GM21529 (cell line): ENCODE data around the gene MRPS15.
"Not testable (repeated sequence)": the region's sequence is repeated elsewhere in the genome, so short reads cannot be mapped to it uniquely, and the experiment has no call there.

Experiments used
- ATAC-seq: cut with Tn5 transposase; IDR thresholded peaks from one replicate; pipeline ENCODE4 v1.9.1; 2021; ENCODE audit not compliant: unreplicated experiment

Gene MRPS15

GRCh38 chr1:36463803-36464604, at the start of gene MRPS15:
MRPS15 (minus strand) TSS chr1:36464384; CDS start chr1:36464275, 109 bp downstream.
- ATAC-seq, result peak; percentile 93

GRCh38 chr1:36512842-36513241, 48.7 kb upstream of the MRPS15 start:
- no peak for ATAC-seq

GRCh38 chr1:36511804-36512798, 47.9 kb upstream of the MRPS15 start:
- no peak for ATAC-seq

GRCh38 chr1:36511220-36511619, 47.0 kb upstream of the MRPS15 start:
- not testable (repeated sequence) for ATAC-seq

- no peak for ATAC-seq
Measured at GRCh38 chr1:36510418-36510817, 46.2 kb upstream of the MRPS15 start.

- no peak for ATAC-seq
Measured at GRCh38 chr1:36508257-36508656, 44.1 kb upstream of the MRPS15 start.

- no peak for ATAC-seq
Measured at GRCh38 chr1:36506276-36506920, 42.2 kb upstream of the MRPS15 start.

- no peak for ATAC-seq
Measured at GRCh38 chr1:36503733-36504132, 39.5 kb upstream of the MRPS15 start.

- ATAC-seq, result no peak
Measured at GRCh38 chr1:36503159-36503558, 39.0 kb upstream of the MRPS15 start.

GRCh38 chr1:36502616-36503015, 38.4 kb upstream of the MRPS15 start:
- ATAC-seq, result no peak

- ATAC-seq, result not testable (repeated sequence)
Measured at GRCh38 chr1:36501911-36502310, 37.7 kb upstream of the MRPS15 start.

- no peak for ATAC-seq
Measured at GRCh38 chr1:36497207-36497606, 33.0 kb upstream of the MRPS15 start.

- no peak for ATAC-seq
Measured at GRCh38 chr1:36494971-36495370, 30.8 kb upstream of the MRPS15 start.

- no peak for ATAC-seq
Measured at GRCh38 chr1:36493524-36493923, 29.3 kb upstream of the MRPS15 start.

- no peak for ATAC-seq
Measured at GRCh38 chr1:36492491-36492890, 28.3 kb upstream of the MRPS15 start.

- ATAC-seq, result not testable (repeated sequence)
Measured at GRCh38 chr1:36489258-36490051, 25.3 kb upstream of the MRPS15 start.

- no peak for ATAC-seq
Measured at GRCh38 chr1:36487906-36488305, 23.7 kb upstream of the MRPS15 start.

GRCh38 chr1:36487336-36487725, 23.1 kb upstream of the MRPS15 start:
- ATAC-seq, result not testable (repeated sequence)

GRCh38 chr1:36486439-36487335, 22.5 kb upstream of the MRPS15 start:
- ATAC-seq, result no peak
